ENCODE results near the gene CLTA. TPM values are rescaled to one million over a fixed set of nuclear protein-coding genes. Genes with fewer than 3 reads are reported as not detected.

CLTA gene
- total RNA-seq (100 to 1,000 TPM; 170 to 223 (median 202) TPM), polyA plus RNA-seq (100 to 1,000 TPM; 242 to 243 TPM)
- long read RNA-seq, donor 1, transcript CLTA-202 (5 exons, 1,073 nt): major isoform, 763 of 811 reads
- long read RNA-seq, donor 1, partial matches to known transcripts: 6 of 811 reads
- long read RNA-seq, donor 1, other reads (novel, unspliced or antisense): 34 of 811 reads
- long read RNA-seq, donor 2, transcript CLTA-202 (5 exons, 1,073 nt): major isoform, 154 of 163 reads
- long read RNA-seq, donor 2, partial matches to known transcripts: 0 of 163 reads
- long read RNA-seq, donor 2, other reads (novel, unspliced or antisense): 5 of 163 reads
- long read RNA-seq, donor 3, transcript CLTA-202 (5 exons, 1,073 nt): major isoform, 195 of 213 reads
- long read RNA-seq, donor 3, partial matches to known transcripts: 2 of 213 reads
- long read RNA-seq, donor 3, other reads (novel, unspliced or antisense): 10 of 213 reads

DNA sequence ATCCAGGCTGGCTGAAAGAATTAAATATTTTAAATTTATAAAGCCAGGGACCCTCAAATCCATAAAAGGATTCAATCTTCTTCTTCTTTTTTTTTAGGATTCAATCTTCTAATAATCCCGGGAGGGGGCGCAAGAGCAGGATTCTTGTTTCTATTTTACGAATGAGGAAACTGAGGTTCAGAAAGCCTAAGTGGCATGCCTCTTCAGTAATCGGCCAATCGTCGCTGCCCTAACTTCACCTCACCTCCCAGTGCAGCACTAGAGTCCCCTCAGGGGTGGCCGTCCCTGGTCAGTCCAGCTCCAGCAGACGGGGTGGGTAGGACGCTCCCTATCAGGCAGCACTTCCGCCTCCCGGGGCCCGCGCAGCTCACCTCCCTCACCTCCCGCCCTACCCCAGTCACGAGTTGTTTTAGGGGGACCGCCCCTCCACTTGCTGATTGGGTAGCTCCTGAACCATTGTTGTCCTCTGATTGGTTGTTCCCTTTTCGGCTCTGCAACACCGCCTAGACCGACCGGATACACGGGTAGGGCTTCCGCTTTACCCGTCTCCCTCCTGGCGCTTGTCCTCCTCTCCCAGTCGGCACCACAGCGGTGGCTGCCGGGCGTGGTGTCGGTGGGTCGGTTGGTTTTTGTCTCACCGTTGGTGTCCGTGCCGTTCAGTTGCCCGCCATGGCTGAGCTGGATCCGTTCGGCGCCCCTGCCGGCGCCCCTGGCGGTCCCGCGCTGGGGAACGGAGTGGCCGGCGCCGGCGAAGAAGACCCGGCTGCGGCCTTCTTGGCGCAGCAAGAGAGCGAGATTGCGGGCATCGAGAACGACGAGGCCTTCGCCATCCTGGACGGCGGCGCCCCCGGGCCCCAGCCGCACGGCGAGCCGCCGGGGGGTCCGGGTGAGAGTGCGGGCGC lies at the start of gene CLTA:
CLTA (plus strand) TSS at position 534 of the 902 bp plus-strand sequence; CDS start at position 670, 136 bp downstream.
- WGBS, 3 donors: 0 to 1% (median 0%) methylated on average over 43 to 68 of the region's 68 CpGs
- Histone ChIP-seq H3K27me3 (no peaks in the 10 kb centered on the region), H3K4me3 (peak within 1 kb of the TSS; percentile 79), H3K27ac (peak within 1 kb of the TSS; percentile 74 to 75), H3K9me3 (no peaks in the 10 kb centered on the region), H3K4me1 (ENCODE audit: insufficient read depth) (peaks cover 16% of the 10 kb centered on the region), H3K36me3 (no peaks in the 10 kb centered on the region)
- intact Hi-C loops (cut with DNase I): loop anchor here in 1 of 4 donors (10.0 kb wide), 1 partner anchor 134 kb away; no protein-coding TSS in a partner anchor
- DNase-seq: peak; percentile 92 to 95 (median 93)
- TF ChIP-seq EP300 (IDR thresholded peaks at IDR 0.05) (peak; percentile 32), POLR2A (IDR thresholded peaks at IDR 0.05) (peak; percentile 58), CTCF (IDR thresholded peaks at IDR 0.05) (peak; percentile 40 to 66 (median 62))

GRCh38 chr9:36141288-36141687 lies 49.4 kb upstream of the CLTA start:
- H3K27me3 ChIP-seq: no peaks in the 10 kb centered on the region
- no peak for TF ChIP-seq CTCF (IDR thresholded peaks at IDR 0.05)
- TF ChIP-seq POLR2A (IDR thresholded peaks at IDR 0.05): no peak
- TF ChIP-seq EP300 (IDR thresholded peaks at IDR 0.05): no peak
- peaks cover 16% of the 10 kb centered on the region for H3K4me1 ChIP-seq (ENCODE audit: insufficient read depth)
- DNase-seq: peak in 1 of 5 donors; percentile 28
- 65 to 82% (median 73%) methylated on average over 4 of the region's 4 CpGs for WGBS, 3 donors
- intact Hi-C loops (cut with DNase I): loop anchor here in 1 of 4 donors (2.0 kb wide), 1 partner anchor 20 kb away; no protein-coding TSS in a partner anchor
- H3K36me3 ChIP-seq: no peaks in the 10 kb centered on the region
- H3K9me3 ChIP-seq: no peaks in the 10 kb centered on the region
- no peak overlapping the region for H3K27ac ChIP-seq
- H3K4me3 ChIP-seq: no peak overlapping the region

GRCh38 chr9:36141761-36142160 lies 49.0 kb upstream of the CLTA start:
- no peak overlapping the region for H3K27ac ChIP-seq
- no peak for TF ChIP-seq POLR2A (IDR thresholded peaks at IDR 0.05)
- TF ChIP-seq CTCF (IDR thresholded peaks at IDR 0.05): no peak
- no peak for TF ChIP-seq EP300 (IDR thresholded peaks at IDR 0.05)
- H3K4me1 ChIP-seq (ENCODE audit: insufficient read depth): peaks cover 16% of the 10 kb centered on the region
- no peak for DNase-seq
- no peak overlapping the region for H3K4me3 ChIP-seq
- H3K36me3 ChIP-seq: no peaks in the 10 kb centered on the region
- no peaks in the 10 kb centered on the region for H3K27me3 ChIP-seq
- H3K9me3 ChIP-seq: no peaks in the 10 kb centered on the region
- 93 to 97% (median 94%) methylated on average over 7 of the region's 7 CpGs for WGBS, 3 donors
- intact Hi-C loops (cut with DNase I): loop anchor here in 1 of 4 donors (2.0 kb wide), 1 partner anchor 19 kb away; no protein-coding TSS in a partner anchor

All from ovary (tissue), 10 donors.